Activated gamma-delta T cell treated with Interleukin-2 at 50 U/mL for 16 hours (primary cell): ENCODE results near the gene CYP2E1.
"Not testable (repeated sequence)": the region's sequence is repeated elsewhere in the genome, so short reads cannot be mapped to it uniquely, and the experiment has no call there.

Experiments
- DNase-seq: peaks from one replicate; pipeline ENCODE4 v3.0.0-alpha.2; 2020

The CYP2E1 gene

DNA sequence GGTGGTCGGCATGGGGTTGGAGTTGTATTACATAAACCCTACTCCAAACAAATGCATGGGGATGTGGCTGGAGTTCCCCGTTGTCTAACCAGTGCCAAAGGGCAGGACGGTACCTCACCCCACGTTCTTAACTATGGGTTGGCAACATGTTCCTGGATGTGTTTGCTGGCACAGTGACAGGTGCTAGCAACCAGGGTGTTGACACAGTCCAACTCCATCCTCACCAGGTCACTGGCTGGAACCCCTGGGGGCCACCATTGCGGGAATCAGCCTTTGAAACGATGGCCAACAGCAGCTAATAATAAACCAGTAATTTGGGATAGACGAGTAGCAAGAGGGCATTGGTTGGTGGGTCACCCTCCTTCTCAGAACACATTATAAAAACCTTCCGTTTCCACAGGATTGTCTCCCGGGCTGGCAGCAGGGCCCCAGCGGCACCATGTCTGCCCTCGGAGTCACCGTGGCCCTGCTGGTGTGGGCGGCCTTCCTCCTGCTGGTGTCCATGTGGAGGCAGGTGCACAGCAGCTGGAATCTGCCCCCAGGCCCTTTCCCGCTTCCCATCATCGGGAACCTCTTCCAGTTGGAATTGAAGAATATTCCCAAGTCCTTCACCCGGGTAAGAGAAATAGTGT is at the start of gene CYP2E1:
TSS of gene CYP2E1 (plus strand) at position 407 of the 632 bp plus-strand sequence. CDS start at position 440, 33 bp downstream.
- no peak for DNase-seq

GRCh38 chr10:133481086-133481643 is 46.0 kb upstream of the CYP2E1 start:
- DNase-seq = no peak

- no peak for DNase-seq
These were observed 45.5 kb upstream of the CYP2E1 start for GRCh38 chr10:133481657-133482056.

GRCh38 chr10:133484818-133485217 is 42.3 kb upstream of the CYP2E1 start:
- no peak for DNase-seq

DNA sequence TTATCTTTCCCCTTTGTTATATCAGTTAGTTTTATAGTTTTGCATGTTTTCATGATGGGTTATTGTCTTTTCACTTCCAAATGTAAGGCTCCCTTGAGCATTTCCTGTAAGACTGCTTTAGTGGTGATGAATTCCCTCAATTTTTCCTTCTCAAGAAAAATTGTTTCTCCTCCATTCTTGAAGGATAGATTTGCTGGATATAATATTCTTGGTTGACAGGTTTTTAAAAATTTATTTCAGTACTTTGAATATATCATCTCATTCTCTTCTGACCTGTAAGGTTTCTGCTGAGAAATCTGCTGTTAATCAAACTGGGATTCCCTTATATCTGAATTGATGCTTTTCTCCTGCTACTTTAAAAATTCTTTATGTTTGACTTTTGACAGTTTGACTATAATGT is 40.1 kb upstream of the CYP2E1 start:
- DNase-seq = no peak

DNA sequence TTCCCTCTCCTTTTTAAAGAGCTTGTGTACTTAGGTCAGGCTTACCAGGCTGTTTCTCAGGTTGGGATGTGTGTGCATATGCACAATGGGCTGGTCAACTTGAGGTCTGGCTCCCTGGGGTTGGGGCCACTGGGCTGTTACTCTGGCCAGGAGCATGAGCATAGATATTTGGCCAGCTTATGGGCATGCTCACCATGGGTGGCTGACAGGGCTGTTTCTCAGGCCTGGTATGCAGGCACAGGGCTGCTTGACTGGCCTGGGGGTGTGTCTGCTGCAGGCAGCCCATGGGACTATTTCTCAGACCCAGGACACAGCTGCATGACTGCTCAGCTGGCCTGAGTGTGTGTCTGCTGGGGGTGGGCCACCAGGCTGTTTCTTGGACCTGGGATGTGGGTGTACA is 38.8 kb upstream of the CYP2E1 start:
- DNase-seq = no peak

- no peak for DNase-seq
These were observed 37.2 kb upstream of the CYP2E1 start for GRCh38 chr10:133489816-133490588.

DNA sequence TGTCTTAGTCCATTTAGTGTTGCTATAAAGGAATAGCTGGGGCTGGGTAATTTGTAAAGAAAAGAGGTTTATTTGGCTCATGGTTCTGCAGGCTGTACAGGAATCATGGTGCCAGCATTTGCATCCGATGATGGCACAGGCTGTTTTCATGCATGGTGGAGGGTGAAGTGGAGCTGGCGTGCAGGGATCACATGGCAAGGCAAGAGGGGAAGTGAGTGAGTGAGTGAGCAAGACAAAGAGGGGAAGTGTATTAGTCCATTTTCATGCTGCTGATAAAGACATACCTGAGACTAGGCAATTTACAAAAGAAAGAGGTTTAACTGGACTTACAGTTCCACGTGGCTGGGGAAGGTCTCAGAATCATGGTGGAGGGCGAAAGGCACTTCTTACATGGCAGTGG is 33.6 kb upstream of the CYP2E1 start:
- DNase-seq = not testable (repeated sequence)

GRCh38 chr10:133497363-133497762 is 29.8 kb upstream of the CYP2E1 start:
- not testable (repeated sequence) for DNase-seq

GRCh38 chr10:133499176-133499575 is 28.0 kb upstream of the CYP2E1 start:
- not testable (repeated sequence) for DNase-seq

DNA sequence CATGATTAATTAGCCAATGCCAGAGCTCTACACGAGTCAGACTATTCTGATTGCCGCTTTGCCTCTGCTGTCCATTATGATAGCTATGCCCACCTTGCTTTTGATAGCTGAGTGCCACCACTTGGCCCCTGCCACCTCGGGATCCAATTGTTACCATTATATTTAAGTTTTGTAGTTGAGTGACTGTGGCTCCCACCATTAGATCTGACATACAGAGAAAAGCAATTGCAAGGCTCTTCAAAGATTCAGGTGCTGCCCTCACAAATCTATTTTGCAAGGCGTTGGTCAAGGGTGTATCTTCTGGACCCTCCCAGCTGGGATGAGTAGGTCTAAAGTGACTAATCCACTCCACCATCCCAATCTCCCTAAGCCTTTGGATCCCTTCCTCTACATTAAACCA is 26.3 kb upstream of the CYP2E1 start:
- DNase-seq = not testable (repeated sequence)

DNA sequence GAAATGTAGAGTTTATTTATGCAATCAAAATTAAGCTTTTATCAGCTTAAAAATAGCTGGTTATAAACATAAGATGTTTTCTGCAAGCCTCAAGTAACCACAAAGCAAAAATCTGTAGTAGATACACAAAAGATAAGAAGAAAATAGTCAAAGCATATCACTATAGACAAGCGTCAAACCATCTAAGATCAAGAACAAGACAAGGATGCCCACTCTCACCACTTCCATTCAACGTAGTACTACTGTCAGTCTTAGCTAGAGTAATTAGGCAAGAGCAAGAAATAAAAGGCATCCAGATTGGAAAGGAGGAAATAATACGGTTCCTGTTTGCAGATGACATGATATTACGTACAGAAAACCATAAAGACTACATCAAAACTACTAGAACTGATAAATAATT is 17.5 kb upstream of the CYP2E1 start:
- DNase-seq = no peak

GRCh38 chr10:133511408-133511807 is 15.8 kb upstream of the CYP2E1 start:
- DNase-seq = no peak

DNA sequence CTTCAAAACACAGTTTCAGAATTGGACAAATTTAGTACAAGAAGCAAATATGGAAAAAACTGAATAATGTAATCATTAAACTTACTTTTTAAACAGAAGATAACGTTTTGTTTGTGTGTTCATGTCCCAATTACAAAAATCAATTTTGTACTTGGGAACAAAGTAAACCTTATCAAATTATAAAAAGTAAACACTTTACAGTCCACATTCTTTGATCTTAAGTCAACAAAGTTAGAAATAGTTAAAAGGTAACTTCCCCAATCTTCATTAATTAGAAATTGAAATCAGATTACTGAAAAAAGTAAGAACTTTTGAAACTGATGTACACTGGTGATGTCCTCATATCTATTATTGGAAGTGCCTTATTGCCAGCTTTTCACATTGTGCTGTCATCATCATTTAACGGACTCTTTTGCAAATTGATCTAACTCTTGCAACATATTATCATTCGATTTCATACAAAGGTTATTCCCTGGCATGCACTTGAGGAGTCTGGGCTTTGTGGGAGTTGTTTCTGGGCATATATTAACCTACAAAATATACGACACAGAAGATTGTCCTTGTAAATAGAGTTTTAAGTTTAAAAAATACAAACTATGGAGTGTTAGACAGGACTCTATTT is 15.1 kb upstream of the CYP2E1 start:
- DNase-seq = no peak

GRCh38 chr10:133515471-133515870 is 11.7 kb upstream of the CYP2E1 start:
- no peak for DNase-seq

- DNase-seq = no peak
These were observed 11.1 kb upstream of the CYP2E1 start for GRCh38 chr10:133516057-133516456.

DNA sequence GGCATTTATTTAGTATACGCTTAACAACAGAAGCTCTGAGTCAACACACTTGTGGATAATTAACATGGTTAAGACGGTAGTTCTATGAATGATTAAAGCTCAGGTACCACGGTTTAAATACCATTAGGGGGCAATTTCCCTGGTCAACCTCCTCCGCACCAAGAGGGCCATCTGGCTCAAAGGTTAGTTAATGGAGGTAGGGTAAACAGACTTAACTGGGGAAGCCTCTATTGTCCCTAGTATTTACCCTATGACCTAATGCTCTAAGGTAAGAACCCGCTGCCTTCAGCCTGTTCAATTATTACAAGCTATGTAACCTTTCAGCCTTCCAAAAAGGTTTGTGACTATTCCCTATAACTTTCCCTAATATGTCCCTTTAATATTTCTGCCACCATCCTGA is 8.6 kb upstream of the CYP2E1 start:
- DNase-seq = not testable (repeated sequence)

DNA sequence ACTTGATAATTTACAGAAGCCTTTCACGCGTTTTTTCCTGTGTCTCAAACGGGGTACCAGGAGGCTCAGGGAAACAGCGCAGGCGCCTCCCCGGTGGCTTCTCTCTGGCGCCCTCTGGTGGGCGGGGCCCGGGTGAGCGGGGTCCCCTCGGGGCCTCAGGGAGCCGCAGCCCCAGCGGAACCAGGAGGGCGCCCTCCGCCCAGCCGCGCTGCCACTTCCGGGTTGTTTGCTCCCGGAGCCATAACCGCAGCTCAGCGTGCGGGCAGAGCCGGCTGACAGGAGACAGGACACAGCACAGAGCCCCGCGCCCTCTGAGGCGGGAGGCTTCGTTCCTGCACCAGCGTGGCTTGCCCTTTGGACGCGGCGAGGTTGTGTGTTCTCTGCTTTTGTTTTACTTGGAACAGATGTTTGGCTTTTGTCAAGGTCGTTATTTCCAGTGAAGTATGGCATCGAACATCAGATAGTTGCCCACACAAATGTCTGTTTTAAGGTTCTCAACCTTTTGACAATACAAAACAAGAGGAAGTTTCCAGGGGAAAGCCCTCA is 6.9 kb upstream of the CYP2E1 start:
- DNase-seq = peak; percentile 92

DNA sequence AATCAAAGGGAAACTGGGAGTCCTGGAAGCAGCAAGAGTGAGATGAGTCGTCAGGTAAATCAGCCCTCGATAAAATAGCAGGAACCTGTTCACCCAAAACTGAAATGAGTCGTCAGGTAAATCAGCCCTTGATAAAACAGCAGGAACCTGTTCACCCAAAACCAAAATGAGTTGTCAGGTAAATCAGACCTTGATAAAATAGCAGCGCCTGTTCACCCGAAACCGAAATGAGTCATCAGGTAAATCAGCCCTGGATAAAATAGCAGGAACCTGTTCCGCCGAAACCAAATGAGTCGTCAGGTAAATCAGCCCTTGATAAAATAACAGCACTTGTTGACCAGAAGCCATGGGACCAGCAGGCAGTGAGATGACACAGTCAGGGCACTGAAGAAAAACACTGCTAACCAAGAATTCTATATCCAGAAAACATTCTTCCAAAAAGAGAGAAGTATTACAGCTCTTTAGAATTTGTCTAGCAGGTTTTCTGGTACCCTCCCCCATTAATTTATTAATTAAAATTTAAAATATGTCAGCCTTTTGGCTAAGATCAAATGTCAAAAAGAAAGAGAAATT is 3.4 kb upstream of the CYP2E1 start:
- DNase-seq = no peak

DNA sequence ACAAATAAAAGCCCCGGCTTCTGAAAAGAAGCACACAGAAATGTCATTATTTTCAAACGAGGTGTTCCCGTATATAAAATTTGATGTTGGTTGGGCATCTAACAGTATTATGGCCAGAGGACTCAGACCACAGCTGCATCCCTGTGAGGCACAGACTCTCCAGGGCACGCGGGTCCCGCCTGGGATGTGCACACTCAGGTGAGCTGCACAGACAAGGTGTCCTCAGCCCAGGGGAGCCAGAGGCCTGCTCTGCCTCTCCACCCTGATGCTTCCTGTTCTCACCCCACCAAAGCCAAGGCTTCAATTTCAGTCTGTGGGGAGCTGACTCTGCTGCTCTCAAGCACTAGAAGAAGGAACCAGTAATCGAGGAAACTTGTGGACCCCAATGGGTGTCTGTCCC is 1.7 kb upstream of the CYP2E1 start:
- no peak for DNase-seq

GRCh38 chr10:133527771-133528271 is 658 bp downstream of the CYP2E1 start:
- DNase-seq = no peak

DNA sequence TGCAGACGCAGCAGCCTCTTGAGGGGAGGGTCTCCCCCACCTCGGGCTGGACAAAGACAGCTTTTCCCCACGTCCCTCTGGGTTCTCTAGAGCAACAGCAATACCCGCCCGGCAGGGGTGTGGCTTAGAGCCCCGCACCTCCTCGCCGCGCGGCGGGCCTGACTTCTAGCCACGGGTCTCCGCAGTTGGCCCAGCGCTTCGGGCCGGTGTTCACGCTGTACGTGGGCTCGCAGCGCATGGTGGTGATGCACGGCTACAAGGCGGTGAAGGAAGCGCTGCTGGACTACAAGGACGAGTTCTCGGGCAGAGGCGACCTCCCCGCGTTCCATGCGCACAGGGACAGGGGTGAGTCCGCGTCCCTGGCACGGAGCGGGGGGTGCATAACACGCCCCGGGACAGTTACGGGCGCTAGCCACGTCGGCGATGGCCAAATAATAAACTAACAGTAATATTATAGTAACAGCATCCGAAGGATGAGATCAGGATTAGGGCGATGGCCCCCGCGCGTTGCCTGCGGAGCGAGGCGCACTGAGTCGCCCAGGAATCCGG is 1.2 kb downstream of the CYP2E1 start:
- no peak for DNase-seq
